LHCN-M2 (cell line): ENCODE measurements around the gene RTN4R. TPM values are rescaled to one million over a fixed set of nuclear protein-coding genes. Genes with fewer than 3 reads are reported as not detected.

Source experiments
- DNase-seq: peaks from one replicate; pipeline ENCODE4 v3.0.0-alpha.2; 2012; ENCODE audit warnings: low read depth
- total RNA-seq: library from RNA; depleted of rRNA; stranded (reverse); fragments of >200 nt; gene quantifications from 2 replicates; pipeline ENCODE4 v1.2.3, GENCODE V29; 2014

The RTN4R gene
- total RNA-seq, 1 experiment from 2014 or later, result 0.63 TPM

- DNase-seq, result no peak
Measured at GRCh38 chr22:20229916-20230775, 38.0 kb downstream of the RTN4R start.

GRCh38 chr22:20228939-20229272, 39.2 kb downstream of the RTN4R start:
- DNase-seq, result no peak

DNA sequence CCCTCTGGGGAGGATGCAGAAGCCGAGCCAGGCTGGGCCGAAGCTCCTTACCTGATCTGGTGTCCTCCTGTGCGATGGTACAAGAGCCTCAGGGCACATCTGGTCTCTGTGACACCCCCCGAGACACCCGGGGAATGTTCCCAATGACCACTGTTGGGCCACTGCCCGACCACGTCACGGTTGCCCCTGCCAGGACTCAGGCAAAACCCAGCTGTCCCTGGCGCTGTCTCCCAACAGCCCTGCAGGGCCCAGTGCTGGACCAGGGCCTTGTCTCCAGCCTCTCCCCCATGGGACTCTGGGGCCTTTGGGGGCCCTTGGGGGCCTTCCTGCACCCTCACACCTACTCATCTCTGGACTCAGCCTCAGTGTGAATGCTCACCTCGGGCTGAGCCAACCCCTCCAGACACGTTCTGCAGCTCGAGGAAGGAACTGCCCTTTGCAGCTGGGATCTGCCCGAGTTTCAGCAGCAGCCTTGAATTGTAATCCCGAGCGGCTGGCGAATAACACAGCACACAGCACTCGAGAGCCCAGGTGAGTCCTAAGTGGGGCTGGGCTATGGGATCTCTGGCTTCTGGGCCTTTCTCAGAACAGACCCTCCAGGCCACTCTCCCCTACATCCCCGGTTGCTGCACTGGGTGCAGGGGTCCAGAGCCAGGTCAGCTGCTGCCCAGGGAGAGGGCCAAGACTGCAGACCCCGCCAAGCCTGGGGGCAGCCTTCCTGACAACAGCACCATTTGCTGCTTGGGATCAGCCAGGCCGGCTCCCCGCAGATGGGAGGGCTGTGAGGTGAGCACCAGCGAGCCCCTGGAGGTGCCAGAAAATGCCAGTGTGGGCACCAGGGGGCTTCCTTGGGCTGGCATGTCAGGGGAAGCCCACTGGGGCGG, 39.8 kb downstream of the RTN4R start:
- DNase-seq, result no peak

- no peak for DNase-seq
Measured at GRCh38 chr22:20227363-20227762, 40.8 kb downstream of the RTN4R start.

GRCh38 chr22:20226760-20227350, 41.3 kb downstream of the RTN4R start:
- DNase-seq, result no peak

DNA sequence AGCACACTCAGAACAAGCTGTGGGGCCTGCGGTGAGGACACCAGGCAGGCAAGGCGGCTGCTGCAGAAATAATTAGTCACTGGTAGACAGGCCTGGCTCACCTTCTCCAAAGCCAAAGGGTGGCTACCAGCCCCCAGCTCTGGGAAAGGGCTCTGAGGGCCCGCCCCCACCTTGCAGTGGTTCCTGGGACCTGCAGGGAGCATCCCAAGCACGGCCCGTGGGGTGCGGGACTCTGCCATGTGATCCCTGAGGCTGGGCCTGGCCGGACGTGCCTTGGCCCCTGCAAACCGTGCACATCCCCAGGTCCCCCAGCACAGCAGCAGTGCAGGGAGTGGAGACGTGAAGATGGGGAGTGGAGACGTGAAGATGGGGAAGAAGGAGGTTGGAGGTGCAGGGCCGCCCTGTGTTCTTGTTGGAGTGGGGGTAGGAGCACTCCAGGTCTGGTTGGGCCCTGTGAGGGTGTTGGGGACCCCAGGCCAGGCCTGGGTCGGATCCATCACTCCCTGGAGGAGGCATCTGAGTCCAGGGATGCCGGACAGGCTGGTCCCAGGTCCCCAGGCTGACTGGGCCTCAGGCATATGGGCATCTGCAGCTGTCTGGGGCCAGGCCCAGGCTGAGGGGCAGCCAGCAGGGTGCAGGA, 41.9 kb downstream of the RTN4R start:
- no peak for DNase-seq

DNA sequence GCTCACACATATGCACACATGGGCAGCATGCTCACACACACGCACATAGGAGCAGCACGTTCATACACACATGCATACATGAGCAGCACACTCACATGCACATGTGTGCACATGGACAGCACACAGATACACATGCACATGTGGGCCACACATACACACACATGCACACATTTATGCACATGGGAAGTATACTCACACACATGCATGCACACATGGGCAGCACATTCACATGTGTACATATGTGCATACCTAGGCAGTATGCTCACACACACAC, 42.5 kb downstream of the RTN4R start:
- no peak for DNase-seq

DNA sequence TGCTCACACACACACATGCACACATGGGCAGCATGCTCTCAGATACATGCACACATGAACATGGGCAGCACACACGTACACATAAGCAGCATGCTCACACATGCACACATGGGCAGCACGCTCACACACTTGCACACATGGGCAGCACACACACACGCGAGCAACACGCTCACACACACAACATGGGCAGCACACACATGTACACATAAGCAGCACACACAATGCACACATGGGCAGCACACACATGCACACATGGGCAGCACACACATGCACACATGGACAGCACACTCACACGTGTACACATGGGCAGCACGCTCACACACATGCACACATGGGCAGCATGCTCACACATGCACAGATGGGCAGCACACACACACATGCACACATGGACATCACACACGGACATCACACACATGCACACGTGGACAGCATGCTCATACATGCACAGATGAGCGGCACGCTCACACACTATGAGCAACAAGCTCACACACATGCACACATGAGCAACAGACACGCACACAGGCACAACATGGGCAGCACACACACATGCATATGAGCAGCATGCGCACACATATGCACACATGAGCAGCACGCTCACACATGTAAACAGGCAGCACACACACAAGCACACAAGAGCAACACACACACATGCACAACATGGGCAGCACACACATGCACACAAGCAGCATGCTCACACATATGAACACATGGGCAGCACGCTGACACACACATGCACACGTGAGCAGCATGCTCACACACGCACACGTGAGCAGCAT, 43.0 kb downstream of the RTN4R start:
- DNase-seq, result no peak

- no peak for DNase-seq
Measured at GRCh38 chr22:20224256-20224626, 43.9 kb downstream of the RTN4R start.

GRCh38 chr22:20223421-20224255, 44.5 kb downstream of the RTN4R start:
- DNase-seq, result no peak

DNA sequence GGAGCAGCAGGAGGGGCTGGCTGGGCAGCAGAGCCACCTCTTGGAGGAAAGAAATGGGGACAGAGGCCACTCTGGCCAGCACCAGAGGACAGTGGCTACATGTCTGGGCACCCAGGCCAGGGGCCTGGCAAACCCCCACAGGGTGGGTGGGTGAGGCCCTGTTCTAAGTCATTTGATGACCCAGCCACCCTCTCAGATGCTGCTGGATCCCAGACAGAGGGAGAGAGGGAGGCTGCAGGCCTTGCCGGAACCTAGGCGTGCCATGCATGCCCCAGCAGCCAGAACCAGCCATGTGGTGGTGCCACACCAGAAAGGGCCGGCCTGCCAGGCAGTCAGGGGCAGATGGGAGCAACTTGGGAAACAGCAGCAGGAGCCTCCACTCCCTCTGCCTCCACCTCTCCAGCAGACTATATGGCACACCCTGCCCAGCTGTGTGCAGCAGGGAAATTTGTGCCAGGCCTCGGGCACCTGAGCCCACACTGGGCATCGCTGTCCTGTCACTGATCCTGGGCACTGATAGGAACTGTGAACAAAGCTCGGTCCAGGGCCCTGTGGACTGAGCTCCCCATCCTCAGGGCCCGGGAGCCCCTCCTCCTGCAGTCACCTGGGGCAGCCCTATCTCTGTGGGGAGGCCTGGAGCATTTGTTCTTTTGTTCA, 45.2 kb downstream of the RTN4R start:
- no peak for DNase-seq

GRCh38 chr22:20221421-20222340, 46.4 kb downstream of the RTN4R start:
- DNase-seq, result no peak

DNA sequence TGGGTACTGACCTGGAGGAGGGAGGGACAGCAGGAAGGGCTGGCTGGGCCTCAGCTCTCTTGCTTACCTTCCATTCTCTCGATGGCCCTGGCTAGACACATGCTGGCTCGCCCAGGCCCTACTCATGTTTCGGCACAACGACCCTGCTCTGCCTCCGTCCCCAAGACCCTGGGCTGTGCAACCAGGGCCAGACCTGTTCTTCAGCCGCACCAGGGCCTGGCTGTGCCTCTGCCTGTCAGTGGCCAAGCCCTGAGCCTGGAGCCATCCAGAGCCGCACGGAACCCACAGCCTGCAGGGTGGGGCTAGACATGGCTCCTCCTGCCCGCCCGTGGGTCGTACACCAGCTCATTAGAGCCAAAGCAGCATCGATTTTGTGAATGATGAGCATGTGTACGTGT, 47.5 kb downstream of the RTN4R start:
- no peak for DNase-seq

DNA sequence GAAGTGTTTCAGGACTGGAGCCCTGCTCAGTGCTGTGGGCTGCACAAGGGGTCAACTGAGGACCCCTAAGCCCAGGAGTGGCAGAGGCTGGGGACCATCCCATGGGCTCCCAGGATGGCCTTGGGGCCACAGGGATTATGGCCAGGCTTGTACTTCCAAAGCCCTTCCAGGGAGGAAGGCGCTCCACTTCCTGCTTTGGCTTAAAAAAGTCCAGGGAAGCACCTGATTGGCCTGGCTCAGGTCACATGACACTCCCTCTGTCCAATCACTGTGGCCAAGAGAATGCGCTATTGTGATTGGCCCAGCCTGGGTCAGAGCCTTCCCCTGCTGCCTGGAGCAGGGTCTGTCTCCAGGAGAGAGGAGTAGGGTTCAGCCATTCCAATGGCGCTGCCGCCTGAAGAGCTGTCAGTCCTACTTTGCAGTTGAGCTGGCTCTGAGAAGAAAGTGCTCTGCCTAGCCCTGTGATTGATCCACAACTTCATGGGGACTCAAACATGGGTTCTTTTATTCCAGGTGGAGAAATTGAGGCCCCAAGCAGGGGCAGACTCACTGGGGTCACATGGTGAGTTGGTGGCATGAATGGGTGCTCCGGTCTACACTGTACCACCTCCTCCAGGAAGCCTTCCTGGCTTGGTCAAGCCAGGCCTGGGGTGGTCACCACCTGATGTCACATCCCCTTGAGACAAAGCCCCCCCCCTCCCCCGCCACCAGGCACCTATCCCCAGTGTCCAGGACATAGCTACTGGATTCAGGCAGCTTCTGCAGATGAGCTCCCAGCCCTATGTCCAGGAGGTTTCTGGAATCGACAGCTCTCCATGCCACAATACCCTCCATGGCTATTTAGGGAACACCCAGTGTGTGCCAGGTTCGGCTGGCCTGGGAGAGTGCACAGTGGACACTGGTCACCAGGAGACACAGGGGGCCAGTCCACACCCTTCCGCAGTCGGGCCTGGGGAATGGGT, 48.2 kb downstream of the RTN4R start:
- no peak for DNase-seq

DNA sequence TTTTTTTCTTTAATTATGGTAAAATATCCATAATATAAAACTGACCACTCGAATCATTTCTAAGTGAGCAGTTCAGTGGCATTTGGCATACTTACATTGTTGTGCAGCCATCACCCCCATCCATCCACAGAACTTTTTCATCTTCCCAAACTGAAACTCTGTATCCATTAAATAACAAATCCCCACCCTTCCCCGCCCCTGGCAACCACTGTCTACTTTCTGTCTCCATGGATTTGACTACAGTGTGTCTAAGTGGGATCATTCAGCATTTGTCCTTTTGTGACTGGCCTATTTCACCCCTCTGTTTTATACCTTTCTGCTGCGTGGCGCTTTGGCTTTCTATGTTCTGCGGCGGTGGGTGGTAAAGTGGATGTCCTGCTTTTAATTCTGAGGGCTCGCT, 49.1 kb downstream of the RTN4R start:
- DNase-seq, result no peak

- DNase-seq, result no peak
Measured at GRCh38 chr22:20218326-20218872, 49.7 kb downstream of the RTN4R start.

DNA sequence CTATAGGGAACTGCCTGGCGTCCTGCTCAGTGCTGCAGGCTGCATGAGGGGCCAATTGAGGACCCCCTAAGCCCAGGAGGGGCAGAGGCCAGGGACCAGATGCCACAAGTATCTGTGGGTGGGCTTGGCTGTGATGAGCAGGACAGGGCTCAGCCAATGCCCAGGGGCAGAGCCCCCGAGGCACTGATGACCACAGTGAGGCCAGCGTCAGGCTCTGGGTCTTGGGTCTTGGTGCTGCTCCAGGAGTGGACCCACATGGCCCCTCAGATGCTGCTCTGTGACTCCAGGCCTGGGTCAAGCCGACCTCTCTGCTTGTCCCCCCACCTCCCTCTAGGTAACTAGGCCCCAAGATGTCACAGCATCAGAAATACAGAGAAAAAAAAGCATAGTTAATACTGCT, 50.6 kb downstream of the RTN4R start:
- DNase-seq, result no peak
